ENCODE results near the gene DDX46. TPM values are rescaled to one million over a fixed set of nuclear protein-coding genes. Genes with fewer than 3 reads are reported as not detected.
"Not testable (repeated sequence)": the region's sequence is repeated elsewhere in the genome, so short reads cannot be mapped to it uniquely, and the experiment has no call there.

Gene DDX46, protein sequence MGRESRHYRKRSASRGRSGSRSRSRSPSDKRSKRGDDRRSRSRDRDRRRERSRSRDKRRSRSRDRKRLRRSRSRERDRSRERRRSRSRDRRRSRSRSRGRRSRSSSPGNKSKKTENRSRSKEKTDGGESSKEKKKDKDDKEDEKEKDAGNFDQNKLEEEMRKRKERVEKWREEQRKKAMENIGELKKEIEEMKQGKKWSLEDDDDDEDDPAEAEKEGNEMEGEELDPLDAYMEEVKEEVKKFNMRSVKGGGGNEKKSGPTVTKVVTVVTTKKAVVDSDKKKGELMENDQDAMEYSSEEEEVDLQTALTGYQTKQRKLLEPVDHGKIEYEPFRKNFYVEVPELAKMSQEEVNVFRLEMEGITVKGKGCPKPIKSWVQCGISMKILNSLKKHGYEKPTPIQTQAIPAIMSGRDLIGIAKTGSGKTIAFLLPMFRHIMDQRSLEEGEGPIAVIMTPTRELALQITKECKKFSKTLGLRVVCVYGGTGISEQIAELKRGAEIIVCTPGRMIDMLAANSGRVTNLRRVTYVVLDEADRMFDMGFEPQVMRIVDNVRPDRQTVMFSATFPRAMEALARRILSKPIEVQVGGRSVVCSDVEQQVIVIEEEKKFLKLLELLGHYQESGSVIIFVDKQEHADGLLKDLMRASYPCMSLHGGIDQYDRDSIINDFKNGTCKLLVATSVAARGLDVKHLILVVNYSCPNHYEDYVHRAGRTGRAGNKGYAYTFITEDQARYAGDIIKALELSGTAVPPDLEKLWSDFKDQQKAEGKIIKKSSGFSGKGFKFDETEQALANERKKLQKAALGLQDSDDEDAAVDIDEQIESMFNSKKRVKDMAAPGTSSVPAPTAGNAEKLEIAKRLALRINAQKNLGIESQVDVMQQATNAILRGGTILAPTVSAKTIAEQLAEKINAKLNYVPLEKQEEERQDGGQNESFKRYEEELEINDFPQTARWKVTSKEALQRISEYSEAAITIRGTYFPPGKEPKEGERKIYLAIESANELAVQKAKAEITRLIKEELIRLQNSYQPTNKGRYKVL
- 59.3 TPM for polyA plus RNA-seq (2012; ENCODE audit: missing spikeins)

DNA sequence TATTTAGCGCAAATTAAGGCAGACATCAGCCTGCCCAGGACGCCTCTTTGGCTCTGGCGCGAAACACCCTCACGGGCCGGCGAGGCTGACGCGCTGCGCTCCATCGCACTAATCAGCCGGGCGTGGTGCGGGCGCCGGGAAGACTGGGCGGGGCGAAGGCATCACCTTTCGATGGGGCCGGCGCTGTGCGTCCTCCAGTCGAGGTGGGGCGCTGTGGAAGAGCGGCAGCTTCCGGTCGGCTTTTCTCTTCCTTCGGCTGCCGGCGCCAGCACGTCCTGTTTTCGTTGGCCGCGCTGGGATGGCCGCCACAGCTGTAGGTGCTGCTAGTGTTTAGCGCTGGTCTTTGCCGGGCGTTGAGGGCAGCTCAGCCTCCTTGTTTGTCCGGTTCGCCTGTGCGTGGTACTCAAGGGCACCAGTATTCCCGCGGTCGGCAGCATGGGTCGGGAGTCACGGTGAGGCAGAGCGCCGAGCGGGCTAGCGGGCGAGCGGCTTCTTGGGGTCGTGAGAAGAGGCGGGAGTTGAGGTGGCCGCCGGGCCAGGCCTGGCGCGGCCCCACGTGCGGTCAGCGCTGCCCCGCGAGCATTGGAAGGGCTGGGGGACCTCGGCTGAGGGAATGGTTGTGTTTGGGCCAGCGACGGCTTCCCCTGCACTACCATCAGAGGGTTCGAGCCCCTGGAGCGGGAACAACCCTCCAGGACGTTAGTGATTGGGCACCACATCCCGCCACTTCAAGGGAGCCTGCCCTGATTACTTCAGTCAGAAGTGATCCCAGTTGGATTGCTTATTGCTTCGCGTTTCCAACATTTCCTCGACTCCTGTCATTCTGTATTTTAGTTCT is at the start of gene DDX46:
DDX46 (plus strand) TSS at position 276 of the 838 bp plus-strand sequence; CDS start at position 436, 160 bp downstream.
- peak; percentile 86 for FAIRE-seq
- peak; percentile 91 for DNase-seq (ENCODE audit: insufficient read length)
- TF ChIP-seq POLR2AphosphoS5 (IDR thresholded peaks at IDR 0.05; ENCODE audit: low read depth, low read length) (peak; percentile 95), TAF1 (IDR thresholded peaks at IDR 0.05; ENCODE audit: borderline replicate concordance, low read depth, low read length) (peak; percentile 94), POLR2A (IDR thresholded peaks at IDR 0.05; ENCODE audit: low read depth, low read length) (peak; percentile 91)

DNA sequence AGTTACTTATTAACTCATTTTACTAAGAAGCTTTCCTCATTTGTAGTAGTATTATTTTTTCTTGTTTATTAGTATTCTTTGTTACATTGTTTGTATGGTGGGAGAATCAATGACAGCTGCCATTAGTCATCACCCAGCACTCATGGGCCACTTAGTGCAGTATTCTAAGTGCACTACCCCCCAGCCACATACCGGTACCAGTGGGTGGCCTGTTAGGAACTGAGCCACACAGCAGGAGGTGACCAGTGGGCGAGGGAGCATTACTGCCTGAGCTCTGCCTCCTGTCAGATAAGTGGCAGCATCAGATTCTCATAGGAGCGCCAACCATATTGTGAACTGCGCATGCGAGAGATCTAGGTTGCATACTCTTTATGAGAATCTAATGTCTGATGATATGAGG is 44.5 kb upstream of the DDX46 start:
- no peak for TF ChIP-seq TAF1 (IDR thresholded peaks at IDR 0.05; ENCODE audit: borderline replicate concordance, low read depth, low read length)
- no peak for TF ChIP-seq POLR2AphosphoS5 (IDR thresholded peaks at IDR 0.05; ENCODE audit: low read depth, low read length)
- DNase-seq (ENCODE audit: insufficient read length) (no peak), FAIRE-seq (no peak)

DNA sequence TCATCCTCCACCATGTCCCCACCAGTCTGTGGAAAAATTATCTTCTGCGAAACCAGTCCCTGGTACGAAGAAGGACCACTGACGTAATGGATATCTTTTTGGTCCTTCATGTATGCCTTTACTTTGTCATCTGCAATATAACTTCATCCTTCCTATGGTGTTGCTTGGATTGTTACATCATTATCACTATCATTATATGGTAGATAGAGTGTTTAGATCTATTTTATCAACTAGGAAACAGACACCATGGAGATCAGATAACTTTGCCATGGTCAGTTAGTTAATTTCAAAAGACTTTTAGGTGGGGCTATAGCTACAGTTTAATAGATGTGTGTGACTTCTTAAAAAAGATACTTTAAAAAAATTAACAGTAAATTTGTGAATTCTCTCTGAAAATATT is 44.0 kb upstream of the DDX46 start:
- DNase-seq (ENCODE audit: insufficient read length) (no peak), FAIRE-seq (no peak)
- TF ChIP-seq POLR2AphosphoS5 (IDR thresholded peaks at IDR 0.05; ENCODE audit: low read depth, low read length) (no peak), TAF1 (IDR thresholded peaks at IDR 0.05; ENCODE audit: borderline replicate concordance, low read depth, low read length) (no peak), POLR2A (IDR thresholded peaks at IDR 0.05; ENCODE audit: low read depth, low read length) (no peak)

DNA sequence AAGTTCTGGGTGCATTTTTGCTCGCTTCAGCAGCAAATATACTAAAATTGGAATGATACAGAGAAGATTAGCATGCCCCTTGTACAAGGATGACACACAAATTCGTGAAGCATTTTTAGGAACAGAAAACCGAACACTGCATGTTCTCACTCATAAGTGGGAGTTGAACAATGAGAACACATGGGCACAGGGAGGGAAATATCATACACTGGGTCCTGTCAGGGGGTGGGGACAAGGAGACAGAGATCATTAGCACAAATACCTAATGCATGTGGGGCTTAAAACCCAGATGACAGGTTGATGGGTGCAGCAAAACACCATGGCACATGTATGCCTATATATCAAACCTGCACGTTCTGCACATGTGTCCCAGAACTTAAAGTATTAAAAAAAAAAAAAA is 43.1 kb upstream of the DDX46 start:
- not testable (repeated sequence) for DNase-seq (ENCODE audit: insufficient read length); FAIRE-seq

DNA sequence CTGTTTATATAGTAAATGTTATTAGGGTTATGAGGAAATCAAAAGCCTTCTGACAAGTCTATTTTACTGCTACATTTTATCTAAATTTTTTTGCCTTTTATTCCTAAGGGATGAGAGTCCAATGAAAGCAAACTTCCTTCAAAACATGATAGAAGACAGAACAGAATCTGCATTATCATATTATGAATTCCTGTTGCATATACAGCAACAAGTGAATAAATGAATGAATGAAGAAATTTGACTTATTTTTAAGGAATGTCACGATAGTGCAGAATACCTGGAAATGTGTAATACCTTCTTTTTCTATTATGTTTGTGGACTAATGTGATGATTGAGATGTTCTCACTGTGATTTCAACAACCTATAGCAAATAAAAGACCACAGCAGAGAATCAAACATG is 33.7 kb upstream of the DDX46 start:
- no peak for DNase-seq (ENCODE audit: insufficient read length)
- TF ChIP-seq POLR2AphosphoS5 (IDR thresholded peaks at IDR 0.05; ENCODE audit: low read depth, low read length) (no peak), TAF1 (IDR thresholded peaks at IDR 0.05; ENCODE audit: borderline replicate concordance, low read depth, low read length) (no peak), POLR2A (IDR thresholded peaks at IDR 0.05; ENCODE audit: low read depth, low read length) (no peak)
- FAIRE-seq: no peak

DNA sequence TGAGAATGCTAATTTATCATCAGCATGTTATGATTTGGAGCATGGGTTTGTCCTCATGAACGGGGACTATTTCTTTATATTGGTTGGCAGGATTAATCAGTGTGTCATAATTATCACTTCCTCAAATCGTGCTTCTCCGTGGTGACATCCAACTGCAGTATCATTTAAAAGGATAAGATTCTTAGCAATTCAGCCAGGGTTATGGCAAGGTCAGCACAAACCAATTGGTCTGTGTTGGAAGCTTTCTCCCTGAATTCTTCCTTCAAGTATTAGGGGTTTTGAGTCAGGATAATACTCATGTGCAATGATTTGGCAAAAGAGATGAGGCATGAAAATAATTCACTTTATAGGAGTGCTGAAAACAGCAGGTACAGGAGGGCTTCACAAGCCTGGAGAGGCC is 25.8 kb upstream of the DDX46 start:
- no peak for DNase-seq (ENCODE audit: insufficient read length)
- no peak for TF ChIP-seq TAF1 (IDR thresholded peaks at IDR 0.05; ENCODE audit: borderline replicate concordance, low read depth, low read length)
- no peak for TF ChIP-seq POLR2AphosphoS5 (IDR thresholded peaks at IDR 0.05; ENCODE audit: low read depth, low read length)
- TF ChIP-seq POLR2A (IDR thresholded peaks at IDR 0.05; ENCODE audit: low read depth, low read length): no peak

DNA sequence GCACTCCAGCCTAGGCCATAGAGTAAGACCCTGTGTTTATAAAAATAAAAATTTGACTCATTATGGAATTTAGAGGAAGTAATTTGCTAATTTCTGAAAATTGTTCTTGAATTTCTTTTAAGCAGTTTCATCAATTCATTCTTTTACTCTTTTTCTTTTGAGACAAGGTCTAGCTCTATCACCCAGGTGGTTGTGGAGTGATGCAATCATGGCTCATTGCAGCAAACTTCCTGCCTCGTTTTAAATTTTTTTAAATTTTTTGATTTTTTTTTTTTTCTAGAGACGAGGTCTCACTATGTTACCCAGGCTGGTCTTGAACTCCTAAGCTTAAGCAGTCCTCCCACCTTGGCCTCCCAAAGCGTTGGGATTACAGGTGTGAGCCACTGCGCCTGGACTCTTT is 23.3 kb upstream of the DDX46 start:
- FAIRE-seq (no peak), DNase-seq (ENCODE audit: insufficient read length) (no peak)

More for the DNA sequence above, 25.8 kb upstream of the DDX46 start:
- no peak for FAIRE-seq

DNA sequence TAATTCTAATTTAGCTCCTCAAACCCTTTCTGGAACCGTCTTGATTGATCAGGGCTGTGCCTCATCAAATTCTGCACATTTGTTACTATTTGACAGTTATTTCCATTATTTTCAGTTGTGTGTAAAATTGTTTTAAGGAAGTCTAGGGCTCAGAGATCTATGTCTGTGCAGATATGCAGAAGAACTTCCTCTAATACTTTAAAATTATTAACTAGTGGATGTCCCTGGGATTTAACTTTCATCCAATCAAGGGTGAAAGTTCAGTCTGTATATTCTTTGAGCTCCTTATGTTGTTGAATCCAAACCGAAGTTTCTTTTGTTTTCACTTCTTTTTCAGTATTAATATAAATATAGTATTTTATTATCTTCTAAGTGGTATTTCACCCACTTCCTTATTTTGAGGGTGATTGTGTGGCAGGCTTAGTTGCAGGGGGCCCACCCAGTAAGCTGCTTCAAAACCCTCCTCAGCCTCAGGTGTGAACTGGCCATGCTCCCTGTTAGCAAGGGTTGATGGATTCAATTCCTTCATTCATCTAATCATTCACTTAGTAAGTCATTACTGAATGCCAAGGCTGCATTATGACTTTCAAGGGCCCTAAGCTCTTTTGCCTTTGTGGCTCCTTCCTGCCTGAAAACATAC is 22.3 kb upstream of the DDX46 start:
- FAIRE-seq: no peak
- TF ChIP-seq POLR2AphosphoS5 (IDR thresholded peaks at IDR 0.05; ENCODE audit: low read depth, low read length) (no peak), POLR2A (IDR thresholded peaks at IDR 0.05; ENCODE audit: low read depth, low read length) (no peak), TAF1 (IDR thresholded peaks at IDR 0.05; ENCODE audit: borderline replicate concordance, low read depth, low read length) (no peak)

More for the DNA sequence above, 23.3 kb upstream of the DDX46 start:
- TF ChIP-seq TAF1 (IDR thresholded peaks at IDR 0.05; ENCODE audit: borderline replicate concordance, low read depth, low read length): no peak
- TF ChIP-seq POLR2A (IDR thresholded peaks at IDR 0.05; ENCODE audit: low read depth, low read length): no peak
- no peak for TF ChIP-seq POLR2AphosphoS5 (IDR thresholded peaks at IDR 0.05; ENCODE audit: low read depth, low read length)

DNA sequence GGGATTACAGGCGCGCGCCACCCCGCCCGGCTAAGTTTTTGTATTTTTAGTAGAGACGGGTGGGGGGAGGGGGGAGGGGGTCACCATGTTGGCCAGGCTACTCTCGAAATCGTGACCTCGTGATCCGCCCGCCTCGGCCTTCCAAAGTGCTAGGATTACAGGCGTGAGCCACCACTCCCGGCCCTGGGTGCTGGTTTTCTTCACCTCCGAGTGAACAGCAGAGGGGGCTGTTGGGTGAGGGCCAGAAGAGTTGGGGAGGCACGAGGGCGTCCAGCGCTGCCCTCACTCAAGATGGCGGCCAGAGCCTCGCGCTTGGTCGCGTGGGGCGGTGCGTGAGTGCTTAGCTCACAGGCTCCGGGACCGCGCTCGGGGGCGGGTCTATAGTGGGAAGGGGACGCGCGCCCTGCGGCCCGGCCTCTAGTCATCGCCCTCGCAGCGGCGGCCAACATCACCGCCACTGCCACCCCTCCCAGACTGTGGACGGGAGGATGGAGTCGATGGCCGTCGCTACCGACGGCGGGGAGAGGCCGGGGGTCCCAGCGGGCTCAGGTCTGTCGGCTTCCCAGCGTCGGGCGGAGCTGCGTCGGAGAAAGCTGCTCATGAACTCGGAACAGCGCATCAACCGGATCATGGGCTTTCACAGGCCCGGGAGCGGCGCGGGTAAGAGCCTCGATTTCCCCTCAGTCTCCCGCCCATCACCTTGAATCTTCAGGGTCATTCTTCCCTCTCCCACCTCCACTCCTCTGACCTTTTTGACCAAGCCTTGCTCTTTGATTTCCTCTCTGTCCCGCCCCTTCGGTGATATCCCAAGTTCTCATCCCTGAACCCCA is 20.2 kb upstream of the DDX46 start, which contains the start of gene CAMLG:
CAMLG (plus strand) TSS at position 416 of the 830 bp plus-strand sequence; CDS start at position 489, 73 bp downstream.
- peak; percentile 80 for TF ChIP-seq POLR2AphosphoS5 (IDR thresholded peaks at IDR 0.05; ENCODE audit: low read depth, low read length)
- no peak for TF ChIP-seq TAF1 (IDR thresholded peaks at IDR 0.05; ENCODE audit: borderline replicate concordance, low read depth, low read length)
- peak; percentile 81 for TF ChIP-seq POLR2A (IDR thresholded peaks at IDR 0.05; ENCODE audit: low read depth, low read length)
- DNase-seq (ENCODE audit: insufficient read length): peak; percentile 90
- FAIRE-seq: peak; percentile 97

More for the DNA sequence above, 22.3 kb upstream of the DDX46 start:
- DNase-seq (ENCODE audit: insufficient read length): no peak
